HepG2 (cell line): ENCODE results near the gene LSM2. TPM values are rescaled to one million over a fixed set of nuclear protein-coding genes. Genes with fewer than 3 reads are reported as not detected.

ENCODE experiments used
- CAMTA2 ChIP-seq: sonication (generic); formaldehyde crosslinking; IDR thresholded peaks from 2 replicates; pipeline ENCODE4 v1.4.0; 2020; ENCODE audit warnings: mild to moderate bottlenecking, missing genetic modification reagents, borderline replicate concordance
- DNMT3B ChIP-seq: conservative IDR thresholded peaks from 2 replicates; pipeline ENCODE4 v1.6.1; 2016; ENCODE audit warnings: missing biosample characterization, control low read depth
- GABPA ChIP-seq, 2 experiments: IDR thresholded peaks; 2 replicates each; pipeline ENCODE4 v1.6.1; 2011 to 2016; ENCODE audit warnings: low read depth in 2 of 2, low read length in 1 of 2, missing biosample characterization in 1 of 2, missing genetic modification characterization in 1 of 2
- ISX ChIP-seq: sonication (generic); formaldehyde crosslinking; conservative IDR thresholded peaks from 2 replicates; pipeline ENCODE4 v1.5.0; 2020; ENCODE audit warnings: missing genetic modification reagents
- RFX5 ChIP-seq: IDR thresholded peaks from 2 replicates; pipeline ENCODE4 v1.6.1; 2011; ENCODE audit warnings: low read depth, low read length, improper control_type of control experiment
- TBL1XR1 ChIP-seq: fragments of 150-350 bp; IDR thresholded peaks from 2 replicates; pipeline ENCODE4 v1.6.1; 2014; ENCODE audit warnings: borderline replicate concordance, low read length; ENCODE audit not compliant: partially characterized antibody
- ZFP1 ChIP-seq: IDR thresholded peaks from 2 replicates; pipeline ENCODE4 v1.6.1; 2016
- ZNF441 ChIP-seq: sonication (generic); formaldehyde crosslinking; IDR thresholded peaks from 2 replicates; pipeline ENCODE4 v1.7.0; 2021; ENCODE audit warnings: missing genetic modification reagents, borderline replicate concordance
- ZNF720 ChIP-seq: sonication (generic); formaldehyde crosslinking; IDR thresholded peaks from 2 replicates; pipeline ENCODE4 v1.4.0; 2020; ENCODE audit warnings: missing genetic modification reagents
- polyA plus RNA-seq, 8 experiments: library from polyadenylated mRNA; depleted of rRNA in 3 of 8; stranded (reverse) in 7 of 8; unstranded in 1 of 8; fragments of >200 nt; fragmentation: Illumina TruSeq in 4 of 8; extraction: Trizol in 4 of 8; gene quantifications; 2 replicates each; pipeline versions ENCODE4 v1.2.1 to v1.2.3, GENCODE V29; 2011 to 2016; ENCODE audit warnings: low read depth in 4 of 8, missing spikeins in 1 of 8, mixed read lengths in 1 of 8; ENCODE audit not compliant: insufficient read depth in 1 of 8
- total RNA-seq, 5 experiments: library from RNA; depleted of rRNA; stranded (reverse); fragments of >200 nt; fragmentation: Illumina TruSeq; extraction: Trizol; gene quantifications; 2 replicates each; pipeline ENCODE4 v1.2.3, GENCODE V29; 2016; ENCODE audit warnings: low read depth in 1 of 5
- TF ChIP-seq, protein P1 (sequence below): sonication (generic); formaldehyde crosslinking; IDR thresholded peaks from 2 replicates; pipeline ENCODE4 v1.4.0; 2020; ENCODE audit warnings: missing genetic modification reagents
- TF ChIP-seq, protein P2 (sequence below): sonication (generic); formaldehyde crosslinking; IDR thresholded peaks from 2 replicates; pipeline ENCODE4 v1.4.0; 2020; ENCODE audit warnings: missing genetic modification reagents
- TF ChIP-seq, protein P3 (sequence below): sonication (generic); formaldehyde crosslinking; IDR thresholded peaks from 2 replicates; pipeline ENCODE4 v1.4.0; 2020; ENCODE audit warnings: missing genetic modification reagents

LSM2 gene
- total and polyA plus RNA-seq, 2 of the 13 experiments (the other 11 are each of a cell fraction or from before 2014, with no cell fraction given), result 69.4 to 90.5 TPM

DNA sequence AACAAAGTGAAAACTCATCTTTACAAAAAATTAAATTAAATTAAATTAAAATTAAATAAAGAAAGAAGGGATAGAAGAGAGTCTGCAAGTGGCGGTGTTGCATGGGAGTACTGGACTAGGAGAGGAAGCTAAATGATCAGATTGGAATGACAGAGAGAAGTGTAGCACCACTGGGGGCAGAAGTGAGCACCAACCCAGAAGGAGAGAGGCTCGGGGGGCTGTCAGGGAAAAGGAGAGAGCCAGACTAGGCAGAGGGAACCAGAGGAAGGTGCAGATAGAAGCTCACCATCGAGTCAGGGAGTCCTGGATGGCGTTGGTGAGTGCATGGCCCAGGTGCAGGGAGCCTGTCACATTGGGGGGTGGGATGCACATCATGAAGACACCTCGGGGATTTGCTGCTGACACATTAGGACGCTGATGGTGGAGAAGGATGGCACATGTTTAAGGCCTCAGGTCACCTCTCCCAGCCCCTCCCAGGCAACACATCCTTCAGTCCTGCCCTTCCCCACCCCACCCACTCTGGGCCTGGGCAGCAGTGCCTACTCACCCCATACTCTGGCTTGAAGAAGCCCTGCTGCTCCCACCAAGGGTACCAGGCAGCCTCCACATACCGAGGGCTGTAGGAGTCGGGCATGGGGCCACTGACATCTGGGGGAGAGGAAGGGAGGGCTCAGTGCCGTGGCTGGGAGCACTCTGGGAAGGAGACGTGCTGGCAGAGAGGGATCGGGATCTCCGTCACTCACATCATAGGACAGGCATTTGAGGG lies 15.3 kb downstream of the LSM2 start (continued):
- TF ChIP-seq, protein P1, sequence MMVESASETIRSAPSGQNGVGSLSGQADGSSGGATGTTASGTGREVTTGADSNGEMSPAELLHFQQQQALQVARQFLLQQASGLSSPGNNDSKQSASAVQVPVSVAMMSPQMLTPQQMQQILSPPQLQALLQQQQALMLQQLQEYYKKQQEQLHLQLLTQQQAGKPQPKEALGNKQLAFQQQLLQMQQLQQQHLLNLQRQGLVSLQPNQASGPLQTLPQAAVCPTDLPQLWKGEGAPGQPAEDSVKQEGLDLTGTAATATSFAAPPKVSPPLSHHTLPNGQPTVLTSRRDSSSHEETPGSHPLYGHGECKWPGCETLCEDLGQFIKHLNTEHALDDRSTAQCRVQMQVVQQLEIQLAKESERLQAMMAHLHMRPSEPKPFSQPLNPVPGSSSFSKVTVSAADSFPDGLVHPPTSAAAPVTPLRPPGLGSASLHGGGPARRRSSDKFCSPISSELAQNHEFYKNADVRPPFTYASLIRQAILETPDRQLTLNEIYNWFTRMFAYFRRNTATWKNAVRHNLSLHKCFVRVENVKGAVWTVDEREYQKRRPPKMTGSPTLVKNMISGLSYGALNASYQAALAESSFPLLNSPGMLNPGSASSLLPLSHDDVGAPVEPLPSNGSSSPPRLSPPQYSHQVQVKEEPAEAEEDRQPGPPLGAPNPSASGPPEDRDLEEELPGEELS (CRISPR knock-in tag), result no peak
- TF ChIP-seq DNMT3B (CRISPR knock-in tag) (no peak), ISX (CRISPR knock-in tag) (no peak), CAMTA2 (no peak), RFX5 (no peak), GABPA (IDR thresholded peaks at IDR 0.05; ENCODE audit: low read depth, low read length) (no peak), GABPA (CRISPR knock-in tag; IDR thresholded peaks at IDR 0.05; ENCODE audit: low read depth) (no peak), ZNF720 (CRISPR knock-in tag) (no peak), TBL1XR1 (no peak), ZNF441 (CRISPR knock-in tag) (no peak), ZFP1 (no peak)
- TF ChIP-seq, protein P2, sequence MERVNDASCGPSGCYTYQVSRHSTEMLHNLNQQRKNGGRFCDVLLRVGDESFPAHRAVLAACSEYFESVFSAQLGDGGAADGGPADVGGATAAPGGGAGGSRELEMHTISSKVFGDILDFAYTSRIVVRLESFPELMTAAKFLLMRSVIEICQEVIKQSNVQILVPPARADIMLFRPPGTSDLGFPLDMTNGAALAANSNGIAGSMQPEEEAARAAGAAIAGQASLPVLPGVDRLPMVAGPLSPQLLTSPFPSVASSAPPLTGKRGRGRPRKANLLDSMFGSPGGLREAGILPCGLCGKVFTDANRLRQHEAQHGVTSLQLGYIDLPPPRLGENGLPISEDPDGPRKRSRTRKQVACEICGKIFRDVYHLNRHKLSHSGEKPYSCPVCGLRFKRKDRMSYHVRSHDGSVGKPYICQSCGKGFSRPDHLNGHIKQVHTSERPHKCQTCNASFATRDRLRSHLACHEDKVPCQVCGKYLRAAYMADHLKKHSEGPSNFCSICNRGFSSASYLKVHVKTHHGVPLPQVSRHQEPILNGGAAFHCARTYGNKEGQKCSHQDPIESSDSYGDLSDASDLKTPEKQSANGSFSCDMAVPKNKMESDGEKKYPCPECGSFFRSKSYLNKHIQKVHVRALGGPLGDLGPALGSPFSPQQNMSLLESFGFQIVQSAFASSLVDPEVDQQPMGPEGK (CRISPR knock-in tag), result peak; percentile 41; the same call in 1 of the 2 replicates
- TF ChIP-seq, protein P3, sequence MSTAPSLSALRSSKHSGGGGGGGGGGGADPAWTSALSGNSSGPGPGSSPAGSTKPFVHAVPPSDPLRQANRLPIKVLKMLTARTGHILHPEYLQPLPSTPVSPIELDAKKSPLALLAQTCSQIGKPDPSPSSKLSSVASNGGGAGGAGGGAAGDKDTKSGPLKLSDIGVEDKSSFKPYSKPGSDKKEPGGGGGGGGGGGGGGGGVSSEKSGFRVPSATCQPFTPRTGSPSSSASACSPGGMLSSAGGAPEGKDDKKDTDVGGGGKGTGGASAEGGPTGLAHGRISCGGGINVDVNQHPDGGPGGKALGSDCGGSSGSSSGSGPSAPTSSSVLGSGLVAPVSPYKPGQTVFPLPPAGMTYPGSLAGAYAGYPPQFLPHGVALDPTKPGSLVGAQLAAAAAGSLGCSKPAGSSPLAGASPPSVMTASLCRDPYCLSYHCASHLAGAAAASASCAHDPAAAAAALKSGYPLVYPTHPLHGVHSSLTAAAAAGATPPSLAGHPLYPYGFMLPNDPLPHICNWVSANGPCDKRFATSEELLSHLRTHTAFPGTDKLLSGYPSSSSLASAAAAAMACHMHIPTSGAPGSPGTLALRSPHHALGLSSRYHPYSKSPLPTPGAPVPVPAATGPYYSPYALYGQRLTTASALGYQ (CRISPR knock-in tag), result no peak
